Glutamatergic neuron (in vitro differentiated cells): Measurements from ENCODE around the gene FBLN2. TPM values are rescaled to one million over a fixed set of nuclear protein-coding genes. Genes with fewer than 3 reads are reported as not detected.
A peak's percentile ranks its signal among the peaks of the same experiment; 100 is the strongest.
"Not testable (repeated sequence)": the region's sequence is repeated elsewhere in the genome, so short reads cannot be mapped to it uniquely, and the experiment has no call there.

Source experiments
- DNase-seq: peaks from one replicate; pipeline ENCODE4 v3.0.0; 2022
- H3K27ac Mint-ChIP-seq: one replicate; pipeline ENCODE4 v1.8.0; 2020; ENCODE audit warnings: mild to moderate bottlenecking, mixed read lengths, inconsistent platforms; ENCODE audit not compliant: unreplicated experiment
- H3K27me3 Mint-ChIP-seq: one replicate; pipeline ENCODE4 v1.8.0; 2020; ENCODE audit warnings: mild to moderate bottlenecking, moderate library complexity, mixed read lengths, inconsistent platforms; ENCODE audit not compliant: unreplicated experiment
- H3K36me3 Mint-ChIP-seq: one replicate; pipeline ENCODE4 v1.8.0; 2020; ENCODE audit warnings: mild to moderate bottlenecking, mixed read lengths, inconsistent platforms; ENCODE audit not compliant: unreplicated experiment
- H3K4me1 Mint-ChIP-seq: one replicate; pipeline ENCODE4 v1.8.0; 2020; ENCODE audit warnings: mild to moderate bottlenecking, low read depth, mixed read lengths, inconsistent platforms; ENCODE audit not compliant: unreplicated experiment
- H3K4me3 Mint-ChIP-seq: one replicate; pipeline ENCODE4 v1.8.0; 2020; ENCODE audit warnings: mild to moderate bottlenecking, mixed read lengths, inconsistent platforms; ENCODE audit not compliant: unreplicated experiment
- H3K9me3 Mint-ChIP-seq: one replicate; pipeline ENCODE4 v1.8.0; 2020; ENCODE audit warnings: mild to moderate bottlenecking, moderate library complexity, mixed read lengths, inconsistent platforms; ENCODE audit not compliant: unreplicated experiment
- total RNA-seq: library from RNA; stranded (reverse); fragmentation: NEBNext Ultra II Directional; extraction: Animal tissue kit (Norgen Biotek cat#: 25700); gene quantifications from one replicate; pipeline ENCODE4 v1.2.1, GENCODE V29; 2021; ENCODE audit not compliant: unreplicated experiment
- TF ChIP-seq, protein P1 (sequence below): fragments of 200-600 bp; sonication (generic); IDR thresholded peaks from one replicate; pipeline ENCODE4 v1.5.0; 2021; ENCODE audit not compliant: partially characterized antibody, unreplicated experiment

The FBLN2 gene
- total RNA-seq, 1 donor from 2014 or later = 2.1 TPM

DNA sequence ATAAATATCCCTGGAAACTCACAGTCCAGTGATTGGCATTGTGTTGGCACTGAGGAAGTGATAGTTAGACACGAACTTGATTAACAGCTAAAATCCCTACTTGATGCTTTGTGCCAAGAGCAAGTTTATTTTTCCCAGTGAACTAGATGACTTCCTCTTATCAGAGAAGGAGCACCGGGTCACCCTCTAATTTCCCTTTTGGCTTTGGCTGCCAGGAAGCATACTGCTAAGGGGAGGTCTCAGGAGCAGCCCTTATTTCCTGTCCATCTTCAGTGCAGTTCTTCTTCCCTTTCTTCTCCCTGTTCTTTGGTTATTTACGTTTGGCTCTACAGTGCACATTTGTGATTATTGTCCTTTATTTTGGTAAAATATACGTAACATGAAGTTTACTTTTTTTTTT, 13.0 kb downstream of the FBLN2 start:
- peaks cover 1% of the 10 kb centered on the region for H3K9me3 Mint-ChIP-seq
- peaks cover 14% of the 10 kb centered on the region for H3K27me3 Mint-ChIP-seq
- H3K27ac Mint-ChIP-seq = no peak overlapping the region

DNA sequence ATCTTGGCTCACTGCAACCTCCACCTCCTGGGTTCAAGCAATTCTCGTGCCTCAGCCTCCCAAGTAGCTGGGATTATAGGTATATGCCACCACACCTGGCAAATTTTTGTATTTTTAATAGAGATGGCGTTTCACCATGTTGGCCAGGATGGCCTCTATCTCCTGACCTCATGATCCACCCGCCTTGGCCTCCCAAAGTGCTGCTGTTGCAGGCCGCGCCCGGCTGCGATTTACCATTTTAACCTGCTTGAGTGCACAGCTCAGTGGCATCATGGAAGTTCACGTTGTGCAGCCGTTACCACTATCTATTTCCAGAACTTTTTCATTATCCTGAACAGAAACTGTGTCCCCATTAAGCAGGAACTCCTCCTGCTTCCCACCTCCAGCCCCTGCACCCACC, 13.5 kb downstream of the FBLN2 start:
- H3K9me3 Mint-ChIP-seq, H3K36me3 Mint-ChIP-seq, H3K27ac Mint-ChIP-seq, H3K4me3 Mint-ChIP-seq, DNase-seq: not testable (repeated sequence)
- H3K4me1 Mint-ChIP-seq = peaks cover 14% of the 10 kb centered on the region
- H3K27me3 Mint-ChIP-seq = peaks cover 14% of the 10 kb centered on the region

More for the DNA sequence above, 13.0 kb downstream of the FBLN2 start:
- Mint-ChIP-seq H3K36me3 (no peaks in the 10 kb centered on the region), H3K4me3 (no peak overlapping the region), H3K4me1 (peaks cover 14% of the 10 kb centered on the region)
- DNase-seq = no peak
- TF ChIP-seq, protein P1, sequence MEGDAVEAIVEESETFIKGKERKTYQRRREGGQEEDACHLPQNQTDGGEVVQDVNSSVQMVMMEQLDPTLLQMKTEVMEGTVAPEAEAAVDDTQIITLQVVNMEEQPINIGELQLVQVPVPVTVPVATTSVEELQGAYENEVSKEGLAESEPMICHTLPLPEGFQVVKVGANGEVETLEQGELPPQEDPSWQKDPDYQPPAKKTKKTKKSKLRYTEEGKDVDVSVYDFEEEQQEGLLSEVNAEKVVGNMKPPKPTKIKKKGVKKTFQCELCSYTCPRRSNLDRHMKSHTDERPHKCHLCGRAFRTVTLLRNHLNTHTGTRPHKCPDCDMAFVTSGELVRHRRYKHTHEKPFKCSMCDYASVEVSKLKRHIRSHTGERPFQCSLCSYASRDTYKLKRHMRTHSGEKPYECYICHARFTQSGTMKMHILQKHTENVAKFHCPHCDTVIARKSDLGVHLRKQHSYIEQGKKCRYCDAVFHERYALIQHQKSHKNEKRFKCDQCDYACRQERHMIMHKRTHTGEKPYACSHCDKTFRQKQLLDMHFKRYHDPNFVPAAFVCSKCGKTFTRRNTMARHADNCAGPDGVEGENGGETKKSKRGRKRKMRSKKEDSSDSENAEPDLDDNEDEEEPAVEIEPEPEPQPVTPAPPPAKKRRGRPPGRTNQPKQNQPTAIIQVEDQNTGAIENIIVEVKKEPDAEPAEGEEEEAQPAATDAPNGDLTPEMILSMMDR = no peak

DNA sequence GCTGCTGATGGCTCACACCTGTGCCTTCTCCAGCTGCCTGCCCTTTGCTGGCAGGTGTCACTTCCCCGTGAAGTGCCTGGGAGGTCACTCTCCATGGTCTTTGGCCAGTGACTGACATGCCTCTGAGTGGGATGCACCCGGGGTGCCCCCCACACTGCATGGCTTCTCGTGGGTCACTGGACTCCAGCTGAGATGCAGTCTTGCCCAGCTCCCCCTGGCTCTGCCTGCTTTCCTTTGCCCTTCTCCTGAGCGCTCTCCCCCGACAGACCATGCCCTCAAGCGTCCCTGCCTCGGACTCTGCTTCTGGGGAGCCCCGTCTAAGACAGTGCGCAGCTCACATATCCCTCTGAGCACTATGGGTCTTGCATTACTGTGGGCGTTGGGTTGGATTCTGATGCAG, 14.4 kb downstream of the FBLN2 start:
- Mint-ChIP-seq H3K27ac (no peak overlapping the region), H3K9me3 (peaks cover 1% of the 10 kb centered on the region), H3K36me3 (no peaks in the 10 kb centered on the region), H3K4me3 (no peak overlapping the region), H3K27me3 (peaks cover 14% of the 10 kb centered on the region), H3K4me1 (peaks cover 14% of the 10 kb centered on the region)
- no peak for DNase-seq
- TF ChIP-seq, protein P1 = no peak

DNA sequence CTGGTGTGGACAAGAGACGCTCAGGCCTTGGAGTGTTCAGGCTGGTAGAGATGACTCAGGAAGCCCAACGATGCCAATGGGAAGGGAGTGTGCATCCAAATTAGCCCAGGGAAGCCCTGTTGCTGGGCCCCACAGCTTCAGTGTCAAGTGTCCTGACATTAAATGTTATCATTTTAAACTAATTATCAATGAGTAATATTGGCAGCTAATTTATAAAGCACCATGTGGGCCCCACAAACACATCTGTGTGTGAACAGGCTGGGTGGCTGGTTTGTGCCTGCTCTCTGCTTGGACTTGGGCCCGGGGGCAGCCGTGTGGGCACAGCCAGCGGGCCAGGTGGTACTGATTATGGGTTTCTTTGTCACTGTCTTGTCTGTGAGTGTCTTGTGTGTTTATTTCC, 15.0 kb downstream of the FBLN2 start:
- Mint-ChIP-seq H3K36me3 (no peaks in the 10 kb centered on the region), H3K27ac (no peak overlapping the region), H3K4me1 (peaks cover 14% of the 10 kb centered on the region), H3K27me3 (peaks cover 19% of the 10 kb centered on the region), H3K4me3 (no peak overlapping the region), H3K9me3 (peaks cover 1% of the 10 kb centered on the region)
- no peak for DNase-seq
- TF ChIP-seq, protein P1 = no peak

DNA sequence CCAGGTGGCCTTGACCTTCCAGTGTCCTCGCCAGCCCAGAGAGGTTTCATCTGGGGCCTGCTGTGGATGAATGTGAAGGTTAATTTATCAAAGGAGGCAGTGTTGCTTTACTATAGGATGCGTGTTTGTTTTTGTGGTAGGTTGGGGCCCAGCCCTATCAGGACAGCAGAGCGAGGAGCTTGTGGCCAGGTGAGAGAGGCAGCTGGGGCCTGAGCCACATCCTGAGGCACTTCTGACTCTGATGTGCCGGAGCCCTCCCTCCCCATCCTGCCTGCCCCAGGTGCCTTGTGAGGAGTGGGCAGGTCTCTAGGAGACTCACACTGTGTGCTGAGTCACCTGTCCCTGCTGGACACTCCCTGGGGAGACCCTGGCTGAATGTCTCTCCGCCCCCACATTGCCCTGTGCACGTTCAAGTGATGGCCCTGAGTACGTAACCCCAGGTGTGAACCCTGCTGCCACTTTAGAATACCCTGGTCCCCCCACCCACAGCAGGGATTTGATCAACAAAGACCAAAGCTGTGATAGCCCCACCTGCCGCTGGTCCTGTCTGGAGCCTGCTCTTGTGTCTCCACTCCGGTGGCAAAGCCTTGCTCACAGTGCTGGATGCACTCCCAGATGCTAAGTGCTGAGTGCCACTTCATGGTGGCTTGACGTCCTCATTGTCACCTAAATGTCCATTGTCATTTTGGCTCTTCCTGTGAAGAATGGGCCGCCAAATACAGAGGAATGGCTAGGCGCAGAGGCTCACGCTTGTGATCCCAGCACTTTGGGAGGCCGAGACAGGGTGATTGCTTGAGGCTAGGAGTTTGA, 16.0 kb downstream of the FBLN2 start:
- Mint-ChIP-seq H3K4me1 (peaks cover 14% of the 10 kb centered on the region), H3K27ac (no peak overlapping the region), H3K4me3 (no peak overlapping the region), H3K27me3 (peaks cover 22% of the 10 kb centered on the region), H3K36me3 (no peaks in the 10 kb centered on the region), H3K9me3 (no peaks in the 10 kb centered on the region)
- TF ChIP-seq, protein P1 = no peak
- peak; percentile 7 for DNase-seq
